Measurements from ENCODE around the gene TBC1D5. TPM values are rescaled to one million over a fixed set of nuclear protein-coding genes. Genes with fewer than 3 reads are reported as not detected.
"Not testable (repeated sequence)": the region's sequence is repeated elsewhere in the genome, so short reads cannot be mapped to it uniquely, and the experiment has no call there.

The TBC1D5 gene
- polyA plus RNA-seq, 2 of the 4 experiments (the other 2 are of a cell fraction) = 36.7 to 72.2 TPM

DNA sequence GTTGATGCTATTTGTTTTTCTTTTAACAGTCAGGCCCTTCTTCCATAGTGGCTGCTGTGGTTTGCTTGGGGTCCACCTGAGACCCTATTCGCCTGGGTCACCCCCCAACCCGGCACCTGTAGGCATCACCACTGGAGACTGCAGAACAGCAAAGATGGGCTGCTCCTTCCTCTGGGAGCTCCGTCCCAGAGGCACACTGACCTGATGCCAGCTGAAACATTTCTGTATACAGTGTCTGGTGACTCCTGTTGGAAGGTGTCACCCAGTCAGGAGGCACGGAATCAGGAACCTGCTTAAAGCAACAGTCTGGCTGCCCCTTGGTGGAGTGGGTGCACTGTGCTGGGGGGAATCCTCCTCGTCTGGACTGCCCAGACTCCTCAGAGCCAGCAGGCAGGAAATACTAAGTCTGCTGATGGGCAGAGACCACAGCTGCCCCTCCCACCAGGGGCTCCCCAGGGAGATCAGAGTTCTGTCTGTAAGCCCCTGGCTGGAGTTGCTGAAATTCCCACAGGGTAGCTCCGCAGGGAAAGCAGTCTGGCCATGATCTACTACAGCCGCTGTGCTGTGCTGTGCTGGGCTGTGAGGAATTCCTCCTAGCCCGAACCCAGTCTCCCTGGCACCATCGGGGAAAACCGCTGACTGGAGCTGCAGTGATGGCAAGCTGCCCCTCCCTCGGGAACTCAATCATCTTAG, 248.2 kb downstream of the TBC1D5 start (continued):
- TF ChIP-seq JUN (IDR thresholded peaks at IDR 0.05) (no peak), NPAS2 (CRISPR knock-in tag; IDR thresholded peaks at IDR 0.05; ENCODE audit: borderline replicate concordance) (no peak), MAZ (IDR thresholded peaks at IDR 0.05; ENCODE audit: borderline replicate concordance, low read depth, low read length) (no peak), KDM1A (IDR thresholded peaks at IDR 0.05; ENCODE audit: low read depth) (no peak), CBX2 (IDR thresholded peaks at IDR 0.05; ENCODE audit: borderline replicate concordance, low read depth) (no peak), RAD21 (conservative IDR thresholded peaks at IDR 0.05 in 1 of 2, IDR thresholded peaks at IDR 0.05 in 1 of 2) (no peak)

DNA sequence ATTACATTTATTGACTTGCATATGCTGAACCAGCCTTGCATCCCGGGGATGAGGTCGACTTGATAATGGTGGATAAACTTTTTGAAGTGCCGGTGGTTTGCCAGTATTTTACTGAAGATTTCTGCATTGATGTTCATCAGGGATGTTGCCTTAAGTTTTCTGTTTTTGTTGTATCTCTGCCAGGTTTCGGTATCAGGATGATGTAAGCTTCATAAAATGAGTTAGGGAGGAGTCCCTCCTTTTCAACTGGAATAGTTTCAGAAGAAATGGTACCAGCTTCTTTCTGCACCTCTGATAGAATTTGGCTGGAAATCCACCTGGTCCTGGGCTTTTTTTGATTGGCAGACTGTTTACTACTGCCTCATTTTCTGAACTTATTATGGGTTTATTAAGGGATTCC, 250.8 kb downstream of the TBC1D5 start:
- FAIRE-seq = no peak
- 87% methylated on average over 4 of the region's 4 CpGs for whole genome bisulfite sequencing (ENCODE audit: missing lambda C conversion rate)
- TF ChIP-seq, protein P1, sequence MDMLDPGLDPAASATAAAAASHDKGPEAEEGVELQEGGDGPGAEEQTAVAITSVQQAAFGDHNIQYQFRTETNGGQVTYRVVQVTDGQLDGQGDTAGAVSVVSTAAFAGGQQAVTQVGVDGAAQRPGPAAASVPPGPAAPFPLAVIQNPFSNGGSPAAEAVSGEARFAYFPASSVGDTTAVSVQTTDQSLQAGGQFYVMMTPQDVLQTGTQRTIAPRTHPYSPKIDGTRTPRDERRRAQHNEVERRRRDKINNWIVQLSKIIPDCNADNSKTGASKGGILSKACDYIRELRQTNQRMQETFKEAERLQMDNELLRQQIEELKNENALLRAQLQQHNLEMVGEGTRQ (IDR thresholded peaks at IDR 0.05) = no peak
- TF ChIP-seq MYC (IDR thresholded peaks at IDR 0.05; ENCODE audit: borderline replicate concordance, low read length) (no peak), SMC3 (IDR thresholded peaks at IDR 0.05) (no peak), TP53 (CRISPR knock-in tag; IDR thresholded peaks at IDR 0.05) (no peak)
- TF ChIP-seq, protein P2, sequence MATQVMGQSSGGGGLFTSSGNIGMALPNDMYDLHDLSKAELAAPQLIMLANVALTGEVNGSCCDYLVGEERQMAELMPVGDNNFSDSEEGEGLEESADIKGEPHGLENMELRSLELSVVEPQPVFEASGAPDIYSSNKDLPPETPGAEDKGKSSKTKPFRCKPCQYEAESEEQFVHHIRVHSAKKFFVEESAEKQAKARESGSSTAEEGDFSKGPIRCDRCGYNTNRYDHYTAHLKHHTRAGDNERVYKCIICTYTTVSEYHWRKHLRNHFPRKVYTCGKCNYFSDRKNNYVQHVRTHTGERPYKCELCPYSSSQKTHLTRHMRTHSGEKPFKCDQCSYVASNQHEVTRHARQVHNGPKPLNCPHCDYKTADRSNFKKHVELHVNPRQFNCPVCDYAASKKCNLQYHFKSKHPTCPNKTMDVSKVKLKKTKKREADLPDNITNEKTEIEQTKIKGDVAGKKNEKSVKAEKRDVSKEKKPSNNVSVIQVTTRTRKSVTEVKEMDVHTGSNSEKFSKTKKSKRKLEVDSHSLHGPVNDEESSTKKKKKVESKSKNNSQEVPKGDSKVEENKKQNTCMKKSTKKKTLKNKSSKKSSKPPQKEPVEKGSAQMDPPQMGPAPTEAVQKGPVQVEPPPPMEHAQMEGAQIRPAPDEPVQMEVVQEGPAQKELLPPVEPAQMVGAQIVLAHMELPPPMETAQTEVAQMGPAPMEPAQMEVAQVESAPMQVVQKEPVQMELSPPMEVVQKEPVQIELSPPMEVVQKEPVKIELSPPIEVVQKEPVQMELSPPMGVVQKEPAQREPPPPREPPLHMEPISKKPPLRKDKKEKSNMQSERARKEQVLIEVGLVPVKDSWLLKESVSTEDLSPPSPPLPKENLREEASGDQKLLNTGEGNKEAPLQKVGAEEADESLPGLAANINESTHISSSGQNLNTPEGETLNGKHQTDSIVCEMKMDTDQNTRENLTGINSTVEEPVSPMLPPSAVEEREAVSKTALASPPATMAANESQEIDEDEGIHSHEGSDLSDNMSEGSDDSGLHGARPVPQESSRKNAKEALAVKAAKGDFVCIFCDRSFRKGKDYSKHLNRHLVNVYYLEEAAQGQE (IDR thresholded peaks at IDR 0.05) = no peak
- TF ChIP-seq, protein P3, sequence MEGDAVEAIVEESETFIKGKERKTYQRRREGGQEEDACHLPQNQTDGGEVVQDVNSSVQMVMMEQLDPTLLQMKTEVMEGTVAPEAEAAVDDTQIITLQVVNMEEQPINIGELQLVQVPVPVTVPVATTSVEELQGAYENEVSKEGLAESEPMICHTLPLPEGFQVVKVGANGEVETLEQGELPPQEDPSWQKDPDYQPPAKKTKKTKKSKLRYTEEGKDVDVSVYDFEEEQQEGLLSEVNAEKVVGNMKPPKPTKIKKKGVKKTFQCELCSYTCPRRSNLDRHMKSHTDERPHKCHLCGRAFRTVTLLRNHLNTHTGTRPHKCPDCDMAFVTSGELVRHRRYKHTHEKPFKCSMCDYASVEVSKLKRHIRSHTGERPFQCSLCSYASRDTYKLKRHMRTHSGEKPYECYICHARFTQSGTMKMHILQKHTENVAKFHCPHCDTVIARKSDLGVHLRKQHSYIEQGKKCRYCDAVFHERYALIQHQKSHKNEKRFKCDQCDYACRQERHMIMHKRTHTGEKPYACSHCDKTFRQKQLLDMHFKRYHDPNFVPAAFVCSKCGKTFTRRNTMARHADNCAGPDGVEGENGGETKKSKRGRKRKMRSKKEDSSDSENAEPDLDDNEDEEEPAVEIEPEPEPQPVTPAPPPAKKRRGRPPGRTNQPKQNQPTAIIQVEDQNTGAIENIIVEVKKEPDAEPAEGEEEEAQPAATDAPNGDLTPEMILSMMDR (IDR thresholded peaks at IDR 0.05) = no peak
- TF ChIP-seq, protein P4, sequence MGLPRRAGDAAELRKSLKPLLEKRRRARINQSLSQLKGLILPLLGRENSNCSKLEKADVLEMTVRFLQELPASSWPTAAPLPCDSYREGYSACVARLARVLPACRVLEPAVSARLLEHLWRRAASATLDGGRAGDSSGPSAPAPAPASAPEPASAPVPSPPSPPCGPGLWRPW (IDR thresholded peaks at IDR 0.05) = no peak
- Histone ChIP-seq H3K4me2 (no peak overlapping the region), H3K9me3 (peaks cover 16% of the 10 kb centered on the region), H3K27ac (no peak overlapping the region), H3K4me3 (no peak overlapping the region), H3K4me1 (no peaks in the 10 kb centered on the region)
- ATAC-seq = no peak
- ChIA-PET CTCF (interaction anchor here (0.6 to 1.4 kb wide), 3 partner anchors 26 to 61 kb away, joined by 3 read pairs; no protein-coding TSS in a partner anchor), POLR2A (no interaction called here)
- DNase-seq (ENCODE audit: low read depth in 1 of 2, low spot score in 1 of 2) = no peak

DNA sequence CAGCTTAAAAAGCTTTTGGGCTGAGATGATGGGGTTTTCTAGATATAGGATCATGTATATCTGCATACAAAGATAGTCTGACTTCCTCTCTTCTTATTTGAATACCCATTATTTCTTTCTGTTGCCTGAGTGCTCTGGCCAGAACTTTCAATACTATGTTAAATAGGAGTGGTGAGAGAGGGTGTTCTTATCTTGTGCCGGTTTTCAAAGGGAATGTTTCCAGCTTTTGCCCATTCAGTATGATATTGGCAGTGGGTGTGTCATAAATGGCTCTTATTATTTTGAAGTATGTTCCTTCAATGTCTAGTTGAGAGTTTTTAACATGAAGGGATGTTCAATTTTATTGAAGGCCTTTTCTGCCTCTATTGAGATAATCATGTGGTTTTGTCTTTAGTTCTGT, 251.2 kb downstream of the TBC1D5 start:
- DNase-seq (ENCODE audit: low read depth in 1 of 2, low spot score in 1 of 2); FAIRE-seq; H3K27ac ChIP-seq; H3K4me3 ChIP-seq; ATAC-seq; H3K4me1 ChIP-seq; H3K4me2 ChIP-seq; POLR2A ChIA-PET: not testable (repeated sequence)
- WGBS (ENCODE audit: missing lambda C conversion rate) = 95% methylated on average over 1 of the region's 1 CpG
- peaks cover 16% of the 10 kb centered on the region for H3K9me3 ChIP-seq
- CTCF ChIA-PET = interaction anchor here (1.4 kb wide), 1 partner anchor 27 kb away, joined by 3 read pairs; no protein-coding TSS in a partner anchor

Data from A549 (cell line).